Activated naive CD4-positive, alpha-beta T cell treated with Interleukin-2 at 50 U/mL for 16 hours (primary cell): ENCODE measurements around the gene PTPRR.
"Not testable (repeated sequence)": the region's sequence is repeated elsewhere in the genome, so short reads cannot be mapped to it uniquely, and the experiment has no call there.

Experiments
- DNase-seq: peaks from one replicate; pipeline ENCODE4 v3.0.0-alpha.2; 2020

PTPRR gene

DNA sequence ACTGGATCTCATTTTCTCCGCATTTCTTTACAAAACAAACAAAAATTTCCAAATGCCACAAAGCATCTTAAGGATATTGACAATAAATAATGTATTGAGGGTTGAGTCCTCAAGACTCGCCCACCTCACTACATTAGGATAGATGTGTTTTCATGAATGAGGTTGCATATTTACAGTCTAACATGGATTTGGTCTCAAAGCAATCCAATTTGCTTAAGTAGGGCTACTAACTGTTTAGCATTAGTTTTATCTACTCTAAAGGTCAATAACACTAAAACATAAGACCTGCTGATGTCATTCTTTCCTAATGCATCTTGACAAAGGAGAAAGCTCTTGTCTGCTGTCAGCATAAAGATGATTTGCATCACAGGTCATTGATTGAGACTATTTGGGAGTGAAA is 82.4 kb downstream of the PTPRR start:
- no peak for DNase-seq

DNA sequence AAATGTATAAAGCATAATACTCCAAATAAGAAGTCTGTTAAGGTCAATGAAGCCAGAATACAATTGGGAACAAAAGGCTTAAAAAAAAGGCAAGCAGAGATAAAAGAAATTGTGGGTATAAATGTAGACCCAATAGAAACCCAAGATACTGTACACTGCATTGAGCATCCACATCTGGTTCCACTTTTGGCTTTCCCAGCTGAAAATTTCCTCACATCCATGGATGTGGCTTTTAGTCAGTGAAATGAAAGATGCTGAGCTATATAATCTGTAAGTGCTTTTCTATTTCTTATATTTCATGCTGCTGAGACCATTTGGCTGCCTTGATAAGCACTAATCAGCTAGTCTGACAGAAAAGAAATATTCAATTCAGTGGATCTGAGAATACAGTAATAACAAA is 83.5 kb downstream of the PTPRR start:
- DNase-seq: no peak

GRCh38 chr12:70835948-70836347 is 84.6 kb downstream of the PTPRR start:
- no peak for DNase-seq

GRCh38 chr12:70831543-70831942 is 89.0 kb downstream of the PTPRR start:
- no peak for DNase-seq

DNA sequence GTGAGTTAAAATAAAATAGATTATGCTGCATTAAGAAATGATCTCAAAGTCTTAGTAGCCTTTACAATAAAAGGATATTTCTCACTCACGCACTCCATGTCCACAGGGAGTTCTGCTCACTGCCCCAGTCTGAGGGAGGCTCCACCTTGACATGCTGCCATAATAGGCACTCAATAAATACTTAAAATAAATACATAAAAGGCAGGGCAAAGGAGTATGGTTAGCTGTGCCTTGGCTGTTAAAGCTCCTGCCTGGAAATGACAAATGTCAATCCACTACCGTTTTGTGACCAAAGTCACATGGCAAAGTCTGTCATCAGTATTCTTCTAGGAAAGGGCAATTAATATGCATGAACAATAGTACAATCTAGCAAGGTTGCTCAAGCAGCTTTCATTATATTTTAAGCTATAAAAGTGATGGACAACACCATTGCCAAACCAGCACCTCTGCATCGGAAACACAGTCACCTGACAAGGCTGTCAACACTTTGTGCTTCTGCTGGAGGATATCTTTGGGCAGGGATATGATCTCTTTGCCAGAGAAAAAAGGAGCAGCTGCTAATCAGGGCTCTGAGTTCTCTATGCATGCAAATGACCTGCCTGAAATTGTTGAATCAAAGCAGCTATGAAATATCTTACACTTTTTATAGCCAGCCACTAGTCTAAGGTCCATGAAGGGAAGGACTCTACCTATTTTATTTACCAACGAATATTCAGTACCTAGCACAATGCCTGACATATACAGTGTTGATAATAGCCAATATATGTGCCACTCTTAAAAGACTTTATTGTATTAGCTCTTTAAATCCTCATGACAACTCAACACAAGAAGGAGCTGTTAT is 90.1 kb downstream of the PTPRR start:
- no peak for DNase-seq

GRCh38 chr12:70829070-70829469 is 91.5 kb downstream of the PTPRR start:
- DNase-seq: no peak

GRCh38 chr12:70828351-70828750 is 92.2 kb downstream of the PTPRR start:
- DNase-seq: no peak

DNA sequence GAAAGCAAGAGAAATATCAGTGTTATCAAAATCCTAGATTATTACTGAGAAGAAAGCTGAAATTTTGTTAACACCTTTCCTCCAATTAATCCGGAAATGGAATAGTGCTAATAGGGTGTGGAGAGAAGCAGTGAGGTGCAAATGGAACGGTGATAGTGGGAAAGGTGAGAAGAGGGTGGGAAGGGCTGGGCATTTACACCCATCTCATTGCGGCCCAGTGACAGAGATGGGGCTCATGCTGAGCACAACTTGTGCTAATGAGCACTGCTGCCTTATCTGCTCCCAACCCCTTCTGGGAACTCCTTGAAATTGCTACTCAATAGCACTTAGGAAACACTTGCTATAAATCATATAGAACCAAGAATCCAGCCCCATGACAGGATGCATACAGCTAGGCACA is 94.4 kb downstream of the PTPRR start:
- no peak for DNase-seq

GRCh38 chr12:70824511-70824910 is 96.0 kb downstream of the PTPRR start:
- DNase-seq: no peak

DNA sequence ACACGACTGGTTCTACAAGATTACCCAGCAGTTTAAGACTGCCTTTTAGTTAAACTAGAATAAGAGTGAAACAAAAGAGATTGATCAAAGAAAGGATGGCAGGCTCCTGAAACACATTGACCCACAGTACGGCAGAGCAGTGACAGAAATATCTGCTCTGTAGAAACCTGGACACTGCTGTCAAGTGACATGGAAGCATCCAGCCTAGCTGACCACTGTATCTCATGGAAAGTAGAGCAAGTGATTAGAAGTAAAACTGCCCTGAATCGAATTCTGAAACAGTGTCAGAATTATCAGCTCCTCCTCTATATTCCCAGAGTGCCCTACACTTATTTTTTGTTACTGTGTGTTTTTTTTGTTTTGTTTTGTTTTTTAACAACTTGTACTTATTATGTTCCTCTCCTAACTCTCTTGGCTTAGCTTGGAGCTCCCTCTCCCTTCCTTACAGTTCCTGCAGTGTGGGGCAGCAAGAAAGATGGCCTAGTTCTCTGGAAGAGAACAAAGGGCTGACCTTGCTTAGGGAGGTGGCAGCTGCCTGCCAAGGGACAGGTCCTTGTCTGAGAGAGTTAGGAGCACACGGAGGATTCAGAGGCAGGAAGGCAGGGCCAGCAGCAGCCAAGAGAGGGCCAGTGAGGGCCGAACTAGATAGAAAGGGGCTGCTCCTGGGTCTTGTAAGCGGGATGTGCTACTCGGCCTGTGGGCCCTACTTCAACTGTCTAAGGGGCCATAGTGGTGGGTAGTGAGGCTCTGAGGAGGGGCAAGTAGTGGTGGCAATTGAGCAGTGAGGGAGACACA is 97.2 kb downstream of the PTPRR start:
- DNase-seq: no peak

- DNase-seq: no peak
Observed at GRCh38 chr12:70822412-70822811, 98.1 kb downstream of the PTPRR start.

- no peak for DNase-seq
Observed at GRCh38 chr12:70815971-70816391, 104.6 kb downstream of the PTPRR start.

DNA sequence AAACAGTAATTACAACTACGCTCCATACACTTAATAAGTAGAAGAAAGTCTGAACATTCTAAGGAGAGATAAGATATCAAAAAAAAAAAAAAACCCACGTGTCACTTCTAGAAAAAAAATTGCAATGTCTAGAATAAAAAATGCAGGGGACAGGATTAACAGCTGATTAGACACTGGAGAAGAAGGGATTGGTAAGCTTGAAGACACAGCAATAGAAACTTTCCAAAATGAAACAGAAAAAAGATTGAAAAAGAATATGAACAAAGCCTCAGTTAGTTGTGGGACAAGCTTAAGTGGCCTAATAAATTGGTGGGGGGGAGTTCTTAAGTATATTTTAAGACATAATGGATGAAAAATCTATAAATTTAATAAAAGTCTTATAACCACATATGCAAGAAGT is 105.5 kb downstream of the PTPRR start:
- no peak for DNase-seq

GRCh38 chr12:70813559-70813958 is 107.0 kb downstream of the PTPRR start:
- no peak for DNase-seq

DNA sequence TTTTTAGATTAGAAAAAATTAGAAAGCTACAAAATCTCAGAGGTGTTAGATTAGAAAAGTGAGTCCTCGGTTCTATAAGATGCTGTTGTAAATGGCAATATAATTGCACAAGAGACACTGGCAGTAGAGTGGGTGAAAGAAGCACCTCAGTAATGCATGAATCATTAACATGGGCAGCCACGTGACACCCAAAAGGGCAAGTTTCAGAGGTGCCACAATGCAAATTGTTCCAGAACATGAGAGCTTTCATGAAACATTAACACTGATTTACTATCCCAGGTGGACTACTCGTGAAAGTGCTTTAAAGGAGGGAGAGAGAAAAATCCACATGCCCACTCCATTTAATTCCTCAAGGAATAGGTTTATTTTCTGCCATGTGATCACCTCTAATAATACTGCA is 108.4 kb downstream of the PTPRR start:
- no peak for DNase-seq

DNA sequence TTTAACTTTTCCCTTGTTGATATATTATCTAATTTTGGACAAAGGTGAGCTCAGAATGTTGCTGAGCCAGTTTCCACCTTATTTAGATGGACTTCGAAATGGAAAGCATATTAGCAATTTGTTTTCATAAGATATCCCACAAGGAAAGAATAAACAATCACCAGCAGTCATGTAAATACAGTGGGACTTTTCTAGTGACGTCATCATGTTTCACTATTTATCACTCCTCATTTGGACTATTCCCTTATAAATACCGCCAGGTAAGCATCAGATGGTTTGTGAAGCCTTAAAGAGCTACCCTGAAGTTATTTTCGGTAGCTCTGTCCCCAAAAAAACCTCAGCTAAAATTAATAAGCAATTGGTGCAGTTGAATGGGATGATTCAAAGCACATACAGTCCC is 110.7 kb downstream of the PTPRR start:
- no peak for DNase-seq

DNA sequence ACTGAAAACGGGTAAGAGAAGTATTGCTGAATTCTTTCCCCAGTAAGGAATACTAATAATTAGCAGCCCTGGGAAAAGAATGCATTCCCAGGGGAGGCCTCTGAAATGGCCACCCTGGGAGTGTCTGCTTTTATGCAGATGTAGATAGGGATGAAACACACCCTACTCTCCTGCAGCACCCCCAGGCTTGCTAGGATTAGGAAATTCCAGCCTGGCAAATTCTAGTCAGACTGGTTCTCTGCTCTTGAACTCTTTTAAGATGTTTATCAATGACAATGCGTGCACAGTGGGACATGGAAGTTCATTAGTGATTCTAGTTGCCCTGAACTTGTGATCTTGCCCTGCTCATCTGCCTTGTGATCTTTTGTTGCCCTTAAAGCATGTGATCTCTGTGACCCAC is 112.5 kb downstream of the PTPRR start:
- DNase-seq: not testable (repeated sequence)

DNA sequence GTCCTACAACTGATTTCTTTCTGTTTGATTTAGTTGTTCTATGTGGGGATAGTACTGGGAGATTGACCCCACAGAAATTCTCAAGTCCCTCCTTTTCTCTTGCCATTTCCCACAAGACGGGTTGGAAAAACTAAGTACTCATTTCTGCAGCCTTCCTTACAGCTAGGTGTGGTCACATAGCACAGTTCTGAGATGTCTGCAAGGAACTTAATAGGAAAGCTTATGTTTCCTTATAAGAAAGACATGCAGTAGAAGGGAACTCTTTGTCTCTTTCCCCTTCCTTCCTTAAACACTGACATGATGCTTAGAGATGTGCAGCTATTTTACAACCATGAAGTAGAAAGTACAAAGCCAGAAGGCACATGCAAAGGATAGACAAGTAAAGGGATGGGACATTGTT is 113.7 kb downstream of the PTPRR start:
- no peak for DNase-seq

GRCh38 chr12:70806043-70806442 is 114.5 kb downstream of the PTPRR start:
- no peak for DNase-seq

GRCh38 chr12:70798016-70798783 is 122.3 kb downstream of the PTPRR start:
- DNase-seq: no peak

GRCh38 chr12:70796989-70797388 is 123.5 kb downstream of the PTPRR start:
- DNase-seq: no peak

GRCh38 chr12:70795608-70796007 is 124.9 kb downstream of the PTPRR start:
- DNase-seq: no peak

- no peak for DNase-seq
Observed at GRCh38 chr12:70794131-70794530, 126.4 kb downstream of the PTPRR start.

DNA sequence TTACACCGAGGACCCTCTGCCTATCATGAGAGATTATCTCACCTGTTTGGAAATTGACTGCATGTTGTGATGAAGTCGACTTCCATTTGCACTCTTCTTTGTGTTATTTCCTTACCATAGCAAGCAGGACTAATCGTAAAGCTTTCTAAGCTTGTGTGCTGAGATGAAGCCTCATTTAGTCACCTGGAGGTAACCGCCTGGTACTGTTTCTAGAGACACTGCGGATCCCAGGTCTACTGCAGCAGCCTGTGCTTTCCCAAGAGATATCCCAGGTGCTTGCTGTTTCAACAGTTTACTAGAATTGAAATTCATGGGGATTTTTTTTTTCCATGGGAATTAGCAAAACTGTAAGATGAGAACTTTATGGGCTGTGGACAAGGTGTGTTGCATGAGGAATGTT is 131.8 kb downstream of the PTPRR start:
- DNase-seq: no peak
